Thoracic aorta (tissue), 2 donors: ENCODE results near the gene KCNMB4. TPM values are rescaled to one million over a fixed set of nuclear protein-coding genes. Genes with fewer than 3 reads are reported as not detected.

Source experiments
- ATAC-seq: fragments of 150-250 bp; one replicate; pipeline ENCODE4 v1.8.0; 2017; ENCODE audit warnings: low read depth; ENCODE audit not compliant: insufficient number of reproducible peaks, low FRiP score
- DNase-seq: peaks from one replicate; pipeline ENCODE4 v3.0.0-alpha.2; 2020; ENCODE audit warnings: low spot score
- H3K27ac ChIP-seq, 2 donors: fragments of 200-600 bp; sonication (generic); 1 replicate in 1 of 2; 2 replicates in 1 of 2; pipeline ENCODE4 v1.5.1; 2016; ENCODE audit warnings: mild to moderate bottlenecking in 2 of 2, moderate library complexity in 2 of 2
- H3K27me3 ChIP-seq: fragments of 200-600 bp; sonication (generic); replicated peaks from 2 replicates; pipeline ENCODE4 v1.6.0; 2016; ENCODE audit warnings: mild to moderate bottlenecking; ENCODE audit not compliant: insufficient read depth
- H3K36me3 ChIP-seq: fragments of 200-600 bp; sonication (generic); one replicate; pipeline ENCODE4 v1.5.1; 2016
- H3K4me1 ChIP-seq, 2 donors: fragments of 200-600 bp; sonication (generic); 1 replicate in 1 of 2; 2 replicates in 1 of 2; pipeline versions ENCODE4 v1.5.1 to v1.6.0; 2016; ENCODE audit warnings: low read depth in 2 of 2, mild to moderate bottlenecking in 1 of 2; ENCODE audit not compliant: control insufficient read depth in 1 of 2
- H3K4me3 ChIP-seq: fragments of 200-600 bp; sonication (generic); 2 replicates; pipeline ENCODE4 v1.5.1; 2016; ENCODE audit warnings: mild to moderate bottlenecking
- H3K9me3 ChIP-seq: fragments of 200-600 bp; sonication (generic); 2 replicates; pipeline ENCODE4 v1.5.1; 2016
- CTCF ChIP-seq: fragments of 200-600 bp; sonication (generic); IDR thresholded peaks from one replicate; pipeline ENCODE4 v1.5.1; 2019; ENCODE audit warnings: antibody characterized with exemption
- total RNA-seq, 2 donors: library from RNA; depleted of rRNA; stranded (reverse); fragments of >200 nt; gene quantifications; one replicate each; pipeline versions ENCODE4 v1.1.0 to v1.2.3, GENCODE V29; 2016

Gene KCNMB4
- total RNA-seq, 2 donors from 2014 or later, result 1.6 to 1.9 TPM

DNA sequence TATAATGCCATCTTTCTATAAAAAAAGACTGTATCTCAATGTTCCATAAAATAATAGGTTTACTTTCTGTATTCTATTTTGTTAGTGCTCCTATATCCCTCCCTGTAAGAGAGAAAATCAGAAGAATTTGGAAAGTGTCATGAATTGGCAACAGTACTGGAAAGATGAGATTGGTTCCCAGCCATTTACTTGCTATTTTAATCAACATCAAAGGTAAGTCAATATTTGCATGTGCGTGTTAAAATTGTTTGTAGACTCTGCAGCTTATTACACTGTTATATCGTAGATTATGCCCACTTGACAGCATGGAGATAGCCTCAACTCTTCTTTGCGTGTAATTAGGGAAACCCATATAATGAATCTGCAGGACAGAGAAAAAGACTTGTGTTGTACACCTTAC is 34.0 kb downstream of the KCNMB4 start:
- peaks cover 2% of the 10 kb centered on the region for H3K36me3 ChIP-seq
- no peak for TF ChIP-seq CTCF
- H3K4me3 ChIP-seq, result no peak overlapping the region
- no peaks in the 10 kb centered on the region for H3K4me1 ChIP-seq
- no peak for ATAC-seq
- no peaks in the 10 kb centered on the region for H3K9me3 ChIP-seq
- H3K27me3 ChIP-seq, result no peaks in the 10 kb centered on the region
- H3K27ac ChIP-seq, result no peak overlapping the region
- no peak for DNase-seq

DNA sequence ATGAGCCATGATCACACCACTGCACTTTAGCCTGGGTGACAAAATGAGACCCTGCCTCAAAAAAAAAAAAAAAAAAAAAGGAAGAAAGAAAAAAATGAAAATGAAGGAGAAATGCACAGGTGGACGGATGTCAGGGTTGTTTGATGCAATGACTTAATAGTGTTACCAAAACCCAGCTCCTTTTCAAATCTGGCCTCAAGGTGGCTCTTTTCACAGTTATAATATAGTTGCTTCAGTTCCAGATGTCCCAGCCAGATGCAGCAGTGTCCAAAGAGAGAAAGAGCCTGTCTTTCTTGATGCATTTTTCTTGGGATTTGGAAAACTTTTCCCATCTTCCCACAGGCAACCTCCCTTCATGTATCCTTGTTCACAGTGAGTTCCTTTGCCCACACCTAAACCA is 36.5 kb downstream of the KCNMB4 start:
- Histone ChIP-seq H3K4me3 (no peak overlapping the region), H3K4me1 (no peaks in the 10 kb centered on the region), H3K27me3 (no peaks in the 10 kb centered on the region), H3K9me3 (no peaks in the 10 kb centered on the region), H3K27ac (no peak overlapping the region), H3K36me3 (peaks cover 2% of the 10 kb centered on the region)
- DNase-seq (no peak), ATAC-seq (no peak)
- TF ChIP-seq CTCF, result no peak

DNA sequence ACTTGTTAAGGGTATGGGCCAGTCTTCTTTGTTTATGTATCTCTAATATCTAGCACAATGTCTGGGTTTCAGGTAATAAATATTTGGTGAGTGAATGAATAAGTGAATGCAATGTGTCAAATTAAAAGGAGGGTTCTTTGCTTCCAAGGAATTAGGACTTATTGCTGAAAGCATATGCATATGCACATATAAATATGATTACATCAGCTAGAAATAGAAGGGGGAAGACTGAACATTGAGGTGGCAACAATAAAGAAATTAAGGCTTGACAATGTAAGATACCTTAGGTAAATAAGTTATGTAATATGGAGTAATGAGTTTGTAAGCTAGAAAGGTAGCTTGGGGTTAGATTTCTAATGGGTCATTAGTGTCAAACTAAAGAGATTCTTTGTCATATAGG is 37.7 kb downstream of the KCNMB4 start:
- no peak for ATAC-seq
- Histone ChIP-seq H3K9me3 (no peaks in the 10 kb centered on the region), H3K27ac (no peak overlapping the region), H3K4me3 (no peak overlapping the region), H3K36me3 (peaks cover 2% of the 10 kb centered on the region), H3K4me1 (no peaks in the 10 kb centered on the region), H3K27me3 (no peaks in the 10 kb centered on the region)
- DNase-seq, result no peak
- TF ChIP-seq CTCF, result no peak

GRCh38 chr12:70408004-70408790 is 42.1 kb downstream of the KCNMB4 start:
- H3K9me3 ChIP-seq, result no peaks in the 10 kb centered on the region
- no peaks in the 10 kb centered on the region for H3K27me3 ChIP-seq
- ATAC-seq (no peak), DNase-seq (no peak)
- no peaks in the 10 kb centered on the region for H3K36me3 ChIP-seq
- no peak overlapping the region for H3K4me3 ChIP-seq
- H3K27ac ChIP-seq, result no peak overlapping the region
- TF ChIP-seq CTCF, result no peak
- H3K4me1 ChIP-seq, result no peaks in the 10 kb centered on the region

DNA sequence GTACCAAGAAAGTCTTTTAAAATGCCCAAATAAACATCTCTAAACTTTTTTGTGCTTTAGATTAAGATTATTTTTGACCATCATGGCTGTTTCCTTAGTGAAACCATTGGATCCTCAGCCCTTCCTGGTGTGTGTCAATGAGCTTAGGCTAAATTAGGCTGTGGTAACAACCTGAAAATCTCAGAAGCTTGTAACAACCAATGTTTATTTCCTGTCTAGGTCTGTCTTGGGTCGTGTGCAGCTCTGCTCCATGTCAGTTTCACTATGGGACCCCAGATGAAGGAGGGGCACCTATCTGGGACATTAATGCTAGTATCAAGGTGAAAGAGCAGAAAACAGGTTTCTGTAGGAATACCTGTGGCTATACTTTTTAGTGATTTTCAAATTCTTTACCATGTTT is 49.9 kb downstream of the KCNMB4 start:
- H3K27ac ChIP-seq, result no peak overlapping the region
- no peaks in the 10 kb centered on the region for H3K4me1 ChIP-seq
- ATAC-seq, result no peak
- H3K4me3 ChIP-seq, result no peak overlapping the region
- no peak for TF ChIP-seq CTCF
- no peaks in the 10 kb centered on the region for H3K9me3 ChIP-seq
- no peak for DNase-seq
- no peaks in the 10 kb centered on the region for H3K27me3 ChIP-seq
- H3K36me3 ChIP-seq, result no peaks in the 10 kb centered on the region
